H1 (cell line): ENCODE results near the gene GUCY1A1.

Source experiments
- CREB1 ChIP-seq: IDR thresholded peaks from 2 replicates; pipeline ENCODE4 v1.6.1; 2012; ENCODE audit warnings: inconsistent platforms
- CTCF ChIP-seq, 3 experiments: IDR thresholded peaks; 1 replicate in 2 of 3; 2 replicates in 1 of 3; pipeline versions ENCODE4 v1.5.1 to v1.6.1; 2011; ENCODE audit warnings: low read length in 3 of 3, mild to moderate bottlenecking in 3 of 3, inconsistent platforms in 2 of 3, low read depth in 1 of 3, moderate library complexity in 1 of 3; ENCODE audit not compliant: insufficient read depth in 1 of 3; ENCODE audit errors: control extremely low read depth in 1 of 3
- EP300 ChIP-seq, 2 experiments: IDR thresholded peaks; 1 replicate in 1 of 2; 2 replicates in 1 of 2; pipeline ENCODE4 v1.6.1; 2011 to 2012; ENCODE audit warnings: low read depth in 2 of 2, low read length in 2 of 2, mild to moderate bottlenecking in 2 of 2, borderline replicate concordance in 1 of 2, inconsistent platforms in 1 of 2, moderate library complexity in 1 of 2
- GABPA ChIP-seq: IDR thresholded peaks from 2 replicates; pipeline ENCODE4 v1.6.1; 2011; ENCODE audit warnings: mild to moderate bottlenecking, low read length, moderate library complexity, borderline replicate concordance; ENCODE audit not compliant: insufficient read depth
- SAP30 ChIP-seq: fragments of 300-600 bp; sonication (generic); IDR thresholded peaks from 2 replicates; pipeline ENCODE4 v1.7.1; 2012; ENCODE audit warnings: low read length, moderate library complexity, mild to moderate bottlenecking, inconsistent platforms; ENCODE audit not compliant: insufficient read depth, insufficient replicate concordance
- SIN3A ChIP-seq, 2 experiments: IDR thresholded peaks in 1 of 2; conservative IDR thresholded peaks in 1 of 2; 2 replicates each; pipeline ENCODE4 v1.6.1; 2011 to 2012; ENCODE audit warnings: low read length in 2 of 2, improper control_type of control experiment in 1 of 2, low read depth in 1 of 2, mild to moderate bottlenecking in 1 of 2
- SIX5 ChIP-seq: IDR thresholded peaks from 2 replicates; pipeline ENCODE4 v1.6.1; 2011; ENCODE audit warnings: mild to moderate bottlenecking, low read depth, low read length
- SP1 ChIP-seq: IDR thresholded peaks from 2 replicates; pipeline ENCODE4 v1.6.1; 2011; ENCODE audit warnings: low read depth, low read length
- SUZ12 ChIP-seq: fragments of 200-600 bp; sonication (generic); IDR thresholded peaks from 2 replicates; pipeline ENCODE4 v1.6.1; 2012; ENCODE audit warnings: mild to moderate bottlenecking, inconsistent platforms, low read length, moderate library complexity, mixed read lengths

DNA sequence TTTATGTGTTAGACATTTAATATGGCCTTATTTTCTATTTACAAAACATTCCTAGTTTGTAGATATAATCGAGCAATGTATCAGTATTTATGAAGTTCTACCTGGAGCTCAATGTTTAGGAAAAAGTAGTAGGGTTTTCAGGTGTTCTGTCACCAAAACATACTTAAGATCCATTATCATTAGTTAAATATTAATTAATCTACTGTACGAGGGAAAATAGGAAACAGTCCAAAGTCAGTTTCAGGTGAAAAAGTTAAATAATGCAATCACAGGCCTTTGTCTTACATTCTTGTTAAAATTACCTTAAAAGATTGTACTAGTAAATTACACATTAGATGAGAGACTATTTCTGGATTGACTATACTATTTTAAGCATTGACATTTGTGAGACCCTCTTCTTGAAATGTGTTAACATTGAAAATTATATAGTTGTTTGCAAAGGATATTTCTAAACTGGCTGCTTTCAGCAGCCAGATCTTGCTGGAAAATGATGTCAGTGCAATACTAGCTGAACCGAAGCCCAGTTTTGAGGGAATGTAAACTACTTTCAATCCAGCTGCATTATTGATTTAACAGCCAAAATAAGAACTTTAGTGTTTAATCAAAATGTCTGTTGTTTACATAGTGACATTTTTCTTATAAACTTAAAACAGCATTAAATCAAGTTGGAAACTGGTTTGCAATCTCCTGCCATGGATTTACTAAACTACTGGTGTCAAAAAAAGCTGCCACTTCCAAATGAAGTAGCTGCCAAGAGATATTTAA lies 111.5 kb downstream of the GUCY1A1 start:
- no peak for TF ChIP-seq SP1
- no peak for TF ChIP-seq CTCF (IDR thresholded peaks at IDR 0.05; ENCODE audit: control extremely low read depth in 1 of 3, insufficient read depth in 1 of 3, low read depth in 1 of 3, low read length in 3 of 3)
- no peak for TF ChIP-seq CREB1
- TF ChIP-seq SUZ12: no peak
- no peak for TF ChIP-seq SIN3A (conservative IDR thresholded peaks at IDR 0.05 in 1 of 2, IDR thresholded peaks at IDR 0.05 in 1 of 2; ENCODE audit: low read depth in 1 of 2, low read length in 2 of 2)
- no peak for TF ChIP-seq EP300 (IDR thresholded peaks at IDR 0.05; ENCODE audit: borderline replicate concordance in 1 of 2, low read depth in 2 of 2, low read length in 2 of 2)
- TF ChIP-seq GABPA: no peak
- no peak for TF ChIP-seq SIX5
- no peak for TF ChIP-seq SAP30
